ENCODE results near the gene NPW.

GRCh38 chr16:2037115-2037514 is 17.5 kb downstream of the NPW start:
- no peak for TF ChIP-seq CTCF (conservative IDR thresholded peaks at IDR 0.05; ENCODE audit: low read length)
- TF ChIP-seq EZH2phosphoT487 (IDR thresholded peaks at IDR 0.05; ENCODE audit: borderline replicate concordance, low read depth, low read length): no peak

All from OCI-LY7 (cell line).